HG03378 (cell line): ENCODE measurements around the gene CMSS1.
"Not testable (repeated sequence)": the region's sequence is repeated elsewhere in the genome, so short reads cannot be mapped to it uniquely, and the experiment has no call there.

Source experiments
- ATAC-seq: cut with Tn5 transposase; IDR thresholded peaks from one replicate; pipeline ENCODE4 v1.9.1; 2021; ENCODE audit warnings: mild to moderate bottlenecking, moderate library complexity; ENCODE audit not compliant: unreplicated experiment

The CMSS1 gene

GRCh38 chr3:100205171-100205570, 387.5 kb downstream of the CMSS1 start:
- ATAC-seq, result no peak

DNA sequence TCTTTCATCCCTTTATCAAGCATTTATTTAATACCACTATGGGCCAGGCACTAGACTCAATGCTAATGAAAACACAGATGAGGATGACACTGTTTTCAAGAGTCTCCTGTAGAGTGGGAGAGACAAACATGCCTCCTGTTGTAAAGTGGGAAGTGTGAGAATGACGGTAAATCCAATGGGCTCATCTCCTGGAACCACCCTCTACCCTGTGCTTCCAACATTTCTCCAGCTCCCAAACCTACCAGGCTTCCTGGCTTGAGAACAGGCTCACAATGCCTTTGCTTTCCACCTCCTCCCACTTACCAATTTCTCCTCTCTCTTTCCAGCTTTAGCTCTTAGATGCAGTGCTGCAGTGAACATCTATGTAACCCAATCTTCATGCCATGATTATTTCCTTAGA, 389.0 kb downstream of the CMSS1 start:
- no peak for ATAC-seq

DNA sequence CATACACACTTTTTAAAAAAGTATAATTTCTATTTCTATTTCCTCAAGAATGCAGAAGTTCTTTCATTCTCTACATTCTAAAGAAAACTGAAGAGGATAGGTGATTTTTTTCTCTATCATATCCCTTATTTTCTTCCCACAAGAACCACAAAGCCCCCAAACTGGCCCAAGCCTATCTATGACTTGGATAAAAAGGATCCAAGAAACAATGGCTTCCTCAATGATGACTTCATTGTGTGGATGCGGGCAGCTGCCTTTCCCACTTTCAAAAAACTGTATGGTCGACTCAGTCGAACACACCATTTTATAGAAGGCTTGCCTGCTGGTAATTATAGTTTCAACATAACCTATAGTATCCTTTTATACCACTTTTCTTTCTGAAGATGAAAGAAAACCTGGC, 390.2 kb downstream of the CMSS1 start:
- no peak for ATAC-seq

DNA sequence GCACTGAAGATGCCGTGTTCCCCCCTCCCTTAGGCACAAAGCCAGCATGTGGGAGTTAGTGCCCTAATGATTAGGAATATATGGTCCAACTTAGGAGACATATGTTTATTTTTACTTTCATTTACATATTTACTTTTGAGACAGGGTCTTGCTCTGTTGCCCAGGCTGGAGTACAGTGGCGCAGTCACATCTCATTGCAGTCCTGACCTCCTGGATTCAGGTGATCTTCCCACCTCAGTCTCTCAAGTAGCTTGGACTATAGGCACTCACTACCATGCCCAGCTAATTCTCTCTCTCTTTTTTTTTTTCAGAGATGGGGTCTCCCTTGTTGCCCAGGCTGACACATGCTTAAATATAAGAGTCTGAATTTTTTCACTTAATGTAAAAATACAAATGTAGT, 391.5 kb downstream of the CMSS1 start:
- ATAC-seq, result no peak

- ATAC-seq, result peak; percentile 97
Measured at GRCh38 chr3:100209948-100210771, 392.5 kb downstream of the CMSS1 start.

- ATAC-seq, result no peak
Measured at GRCh38 chr3:100210772-100211135, 393.1 kb downstream of the CMSS1 start.

GRCh38 chr3:100213891-100214573, 396.4 kb downstream of the CMSS1 start:
- no peak for ATAC-seq

GRCh38 chr3:100214574-100214964, 396.9 kb downstream of the CMSS1 start:
- ATAC-seq, result no peak

DNA sequence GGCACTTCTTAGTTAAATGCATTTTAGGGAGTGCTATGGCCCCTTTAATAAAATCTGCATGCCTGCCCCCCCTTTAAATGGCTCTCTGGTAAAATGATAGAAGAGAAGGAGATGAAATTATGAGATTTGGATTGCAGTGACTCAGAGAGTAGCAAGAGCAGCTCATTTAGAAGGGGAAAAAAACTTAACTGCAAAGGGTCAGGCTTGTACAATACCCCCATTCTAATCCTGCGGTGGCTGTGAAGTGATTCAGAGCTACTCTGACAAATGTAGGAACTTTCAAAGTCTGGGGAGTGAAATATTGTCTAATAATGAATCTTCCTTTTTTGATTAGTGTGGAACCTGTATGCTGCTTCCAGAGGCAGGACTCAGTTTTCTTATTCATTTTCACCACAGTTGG, 399.1 kb downstream of the CMSS1 start:
- ATAC-seq, result no peak

DNA sequence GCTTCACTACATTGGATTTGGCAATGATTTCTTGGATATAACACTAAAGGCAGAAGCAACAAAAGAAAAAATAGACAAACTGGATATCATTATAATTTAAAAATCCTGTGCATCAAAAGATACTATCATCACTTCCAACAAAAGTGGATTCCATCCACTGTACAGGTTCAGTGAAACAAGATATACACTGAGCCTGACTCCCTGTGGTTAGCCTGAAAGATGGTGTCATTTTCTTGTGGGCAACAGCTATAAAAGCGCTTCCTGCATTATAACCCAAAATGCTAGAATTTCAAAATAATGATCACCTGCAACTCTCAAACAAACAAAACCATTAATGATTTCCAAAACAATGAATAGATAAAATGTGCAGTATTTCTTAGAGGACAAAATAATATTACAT, 403.5 kb downstream of the CMSS1 start:
- ATAC-seq, result no peak

DNA sequence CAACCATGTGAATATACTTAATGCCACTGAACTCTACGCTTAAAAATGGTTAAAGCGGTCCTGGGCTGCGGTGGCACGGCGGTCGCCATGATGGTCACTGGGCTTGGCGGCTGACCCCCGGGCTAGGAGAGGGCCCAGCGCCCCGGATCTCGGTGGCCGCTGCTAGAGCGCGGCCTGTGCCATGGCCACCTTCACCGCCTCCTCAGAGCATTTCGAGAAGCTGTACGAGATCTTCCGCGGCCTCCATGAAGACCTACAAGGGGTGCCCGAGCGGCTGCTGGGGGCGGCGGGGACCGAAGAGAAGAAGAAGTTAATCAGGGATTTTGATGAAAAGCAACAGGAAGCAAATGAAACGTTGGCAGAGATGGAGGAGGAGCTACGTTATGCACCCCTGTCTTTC, 407.5 kb downstream of the CMSS1 start:
- ATAC-seq, result no peak

GRCh38 chr3:100225883-100226282, 408.2 kb downstream of the CMSS1 start:
- no peak for ATAC-seq

- no peak for ATAC-seq
Measured at GRCh38 chr3:100226712-100227429, 409.2 kb downstream of the CMSS1 start.

DNA sequence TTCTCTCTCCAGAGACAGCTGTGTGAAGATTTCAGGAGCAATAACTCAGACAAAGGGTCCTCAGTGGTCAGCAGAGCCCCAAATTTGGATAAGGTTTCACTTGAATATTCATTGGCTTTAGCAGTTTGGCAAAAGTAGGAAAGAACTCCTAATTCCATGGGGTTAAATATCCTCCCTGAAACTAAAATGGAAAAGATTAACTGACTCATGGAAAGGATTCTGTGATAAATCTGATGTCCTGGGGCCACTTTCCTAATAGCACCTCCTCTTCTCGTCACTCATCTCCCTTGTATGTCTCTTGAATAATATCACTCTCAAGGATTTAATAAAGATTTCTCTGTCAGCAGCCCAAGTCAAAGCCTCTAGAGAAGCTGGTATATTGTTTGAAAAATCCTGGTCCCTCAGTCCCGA, 409.9 kb downstream of the CMSS1 start:
- no peak for ATAC-seq

- no peak for ATAC-seq
Measured at GRCh38 chr3:100228247-100228646, 410.6 kb downstream of the CMSS1 start.

DNA sequence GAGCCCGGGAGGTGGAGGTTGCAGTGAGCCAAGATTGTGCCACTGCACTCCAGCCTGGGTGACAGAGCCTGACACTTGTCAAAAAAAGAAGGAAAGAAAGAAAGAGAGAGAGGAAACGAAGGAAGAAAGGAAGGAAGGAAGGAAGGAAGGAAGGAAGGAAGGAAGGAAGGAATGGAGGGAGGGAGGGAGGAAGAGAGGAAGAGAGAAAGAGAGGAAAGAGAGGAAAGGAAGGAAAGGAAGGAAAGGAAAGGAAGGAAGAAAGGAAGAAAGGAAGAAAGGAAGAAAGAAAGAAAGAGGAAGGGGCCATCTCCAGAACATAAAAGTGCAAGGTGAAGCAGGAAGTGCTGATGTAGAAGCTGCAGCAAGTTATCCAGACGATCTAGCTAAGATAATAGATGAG, 411.5 kb downstream of the CMSS1 start:
- not testable (repeated sequence) for ATAC-seq

GRCh38 chr3:100230710-100231109, 413.0 kb downstream of the CMSS1 start:
- no peak for ATAC-seq
